NCI-H1417 treated with DMSO at 0.1 percent for 48 hours (cell line): Measurements from ENCODE around the gene GRID1.
"Not testable (repeated sequence)": the region's sequence is repeated elsewhere in the genome, so short reads cannot be mapped to it uniquely, and the experiment has no call there.

Source experiments
- DNase-seq: peaks from one replicate; lab custom pipeline; 2025; lab: John Stamatoyannopoulos, UW

GRID1 gene

DNA sequence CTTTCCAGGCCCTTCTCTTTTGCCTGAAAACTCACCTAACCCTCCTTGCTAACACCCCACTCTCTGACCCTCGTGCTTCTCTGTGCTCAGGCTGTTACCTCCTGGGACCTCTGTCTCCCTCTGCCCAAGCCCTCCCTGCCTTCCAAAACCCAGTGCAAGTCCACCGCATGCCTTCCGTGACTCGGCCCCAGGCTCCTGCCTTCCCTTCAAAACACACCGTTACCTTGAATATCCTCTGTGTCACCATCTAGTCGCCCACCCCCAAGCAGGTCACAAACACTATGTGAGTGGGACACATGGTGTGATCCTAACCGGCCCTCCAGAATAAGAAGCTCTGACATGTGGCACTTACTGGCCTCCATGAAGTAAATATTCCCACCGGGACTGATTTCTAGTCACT is 176.7 kb downstream of the GRID1 start:
- no peak for DNase-seq

DNA sequence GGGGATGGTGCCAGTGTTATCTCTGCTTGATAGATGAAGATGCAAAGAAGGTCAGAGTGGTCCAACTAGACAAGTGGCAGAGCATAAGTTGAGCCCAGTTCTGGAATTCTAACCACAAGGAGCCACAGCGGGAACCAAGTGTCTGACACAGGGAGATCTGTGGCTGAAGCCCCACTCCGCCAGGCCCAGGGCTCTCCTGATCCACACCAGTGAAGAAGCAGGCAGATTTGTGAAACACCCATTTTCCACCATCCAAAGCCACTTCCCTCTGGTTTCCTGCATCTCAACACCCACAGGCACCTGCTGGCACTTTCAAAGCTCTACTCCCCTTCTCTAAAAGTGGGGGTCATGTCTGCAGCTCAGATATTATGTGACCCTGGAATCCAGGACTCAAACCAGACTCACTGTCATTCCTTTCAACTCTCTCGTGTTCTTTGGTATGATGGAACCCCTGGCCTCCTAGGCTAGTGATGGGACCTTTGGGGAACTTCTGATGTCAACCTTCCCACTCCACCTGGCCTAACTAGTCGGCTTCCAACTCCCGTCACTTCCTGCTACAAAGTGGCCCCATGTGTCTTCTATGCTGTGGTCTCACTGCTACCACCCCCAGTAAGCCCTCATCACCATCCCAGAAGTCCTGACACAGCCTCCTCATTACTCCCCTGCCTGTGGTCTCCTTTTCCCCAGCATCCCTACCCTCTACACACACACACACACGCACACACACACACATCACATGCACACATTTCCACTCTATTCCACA is 177.6 kb downstream of the GRID1 start:
- DNase-seq: no peak

DNA sequence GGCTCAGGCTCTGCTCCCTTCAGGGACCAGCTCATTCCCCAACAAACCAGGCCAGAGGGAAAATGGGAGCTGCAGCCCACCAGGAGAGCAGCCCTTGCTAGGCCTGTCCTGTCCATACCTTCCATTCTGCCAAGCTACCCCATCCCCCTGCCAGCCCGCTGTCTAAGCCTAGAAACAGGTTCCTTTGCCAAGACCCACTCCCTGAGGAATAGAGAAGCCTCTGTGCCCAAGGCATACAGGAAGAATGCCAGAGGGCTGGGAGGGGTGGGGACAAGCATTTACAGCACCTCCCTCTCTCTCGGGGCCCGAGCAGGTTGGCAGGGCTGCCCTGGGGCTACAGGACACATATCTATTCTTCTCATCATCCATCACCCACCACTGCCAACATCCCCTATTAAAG is 178.3 kb downstream of the GRID1 start:
- no peak for DNase-seq

DNA sequence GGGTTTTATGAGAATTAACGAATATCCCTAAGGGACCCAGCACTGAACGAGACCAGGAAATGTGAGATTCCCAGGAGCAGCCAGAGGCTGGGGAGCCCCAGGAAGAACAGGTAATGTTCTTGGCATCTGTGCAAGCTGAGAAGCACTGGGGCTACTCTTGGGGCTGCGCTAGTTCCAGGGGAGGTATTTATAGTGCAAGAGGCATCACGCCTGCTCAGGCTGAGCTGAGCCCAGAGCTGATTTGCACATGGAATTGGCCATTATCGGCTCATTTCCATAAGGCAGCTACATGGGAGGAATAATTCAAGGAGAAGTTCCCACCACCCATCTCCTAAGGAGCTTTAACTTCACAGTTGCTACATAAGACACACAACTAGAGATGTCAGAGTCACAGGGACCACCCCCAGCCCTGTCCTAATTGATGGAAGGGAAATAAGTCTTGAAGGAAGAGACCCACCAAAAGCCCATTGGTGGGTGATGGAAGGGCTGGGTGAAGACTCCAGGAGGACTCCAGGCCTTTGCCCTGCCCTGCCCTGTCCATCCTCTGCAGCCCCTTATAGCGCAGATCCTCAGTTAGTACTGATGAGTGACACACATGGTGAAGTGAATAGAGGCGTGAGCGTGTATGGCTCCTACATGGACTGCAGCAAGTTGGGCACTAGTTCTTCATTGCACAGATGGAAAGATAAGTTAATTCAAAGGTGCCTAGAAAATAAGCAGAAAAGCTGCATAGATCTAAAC is 178.9 kb downstream of the GRID1 start:
- no peak for DNase-seq

DNA sequence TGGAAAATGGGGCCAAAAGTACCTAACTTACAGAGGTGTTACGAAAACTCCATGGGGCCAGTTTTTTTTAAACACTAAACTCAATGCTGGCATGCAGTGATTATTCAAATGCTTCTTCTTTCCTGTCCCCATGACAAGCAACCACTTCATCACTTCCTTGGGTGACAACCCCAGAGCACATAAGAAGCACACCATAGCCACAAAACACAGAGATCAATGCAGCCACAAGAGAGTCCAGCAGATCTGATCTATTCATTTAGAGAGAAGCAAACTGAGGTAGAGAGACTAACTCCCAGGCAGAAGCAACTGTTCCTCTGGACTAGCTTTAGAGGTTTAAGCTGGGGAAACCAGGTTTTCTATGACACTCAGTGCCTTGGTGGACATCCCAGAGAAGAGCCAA is 180.0 kb downstream of the GRID1 start:
- no peak for DNase-seq

DNA sequence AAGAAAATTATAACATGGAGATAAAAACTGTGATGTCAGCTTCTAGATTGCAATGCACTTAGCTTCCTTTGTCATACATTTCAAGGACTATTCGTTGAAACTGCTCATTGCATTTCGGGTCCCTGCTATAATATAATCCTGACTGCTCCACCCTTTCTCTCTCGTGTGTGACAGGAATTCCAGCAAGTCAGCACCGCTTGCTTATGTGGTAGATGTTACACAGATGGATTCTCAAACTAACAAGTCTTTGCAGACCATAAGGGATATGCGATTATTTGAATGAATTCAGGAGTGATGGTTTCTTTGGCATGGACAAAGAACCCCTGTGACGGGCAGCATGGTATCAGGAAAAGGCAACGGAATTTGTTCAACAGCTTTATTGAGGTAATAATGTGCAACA is 184.0 kb downstream of the GRID1 start:
- DNase-seq: no peak

DNA sequence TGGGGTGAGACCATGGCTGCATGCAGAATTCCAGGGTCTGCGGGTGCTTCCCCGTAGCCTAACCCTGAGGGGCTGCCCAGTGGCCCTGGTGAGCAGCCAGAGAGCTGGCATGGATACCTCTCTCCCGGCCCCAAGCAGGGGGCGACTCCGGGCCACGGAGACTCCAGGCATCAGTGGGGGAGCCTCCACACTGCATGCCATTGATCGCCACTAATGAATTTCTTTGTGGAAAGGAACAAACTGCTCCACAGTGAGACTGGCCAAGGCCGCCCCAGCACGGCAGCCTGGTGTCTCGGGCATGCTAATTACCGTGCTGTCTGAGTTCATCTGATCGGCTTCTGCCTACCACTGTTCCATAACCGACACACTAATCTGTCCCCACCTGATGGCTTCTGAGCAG is 184.4 kb downstream of the GRID1 start:
- no peak for DNase-seq

DNA sequence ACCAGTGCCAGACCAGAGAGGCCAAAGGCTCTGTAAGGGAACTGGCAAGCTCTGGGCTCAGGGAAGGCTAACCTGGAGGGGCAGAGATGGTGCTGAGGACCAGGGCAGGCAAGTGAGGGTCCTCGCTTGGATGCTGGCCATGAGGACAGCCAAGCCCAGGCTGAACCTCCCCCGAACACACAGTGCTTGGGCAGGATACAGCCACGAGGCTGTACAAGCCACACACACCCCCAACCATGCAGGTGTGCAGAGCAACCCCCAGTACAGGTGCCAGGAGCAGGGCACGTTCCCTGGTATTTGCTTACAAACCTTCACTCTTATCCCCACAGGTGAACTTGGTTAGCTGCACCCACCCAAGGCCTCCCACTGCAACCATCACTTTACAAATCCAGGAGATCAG is 185.7 kb downstream of the GRID1 start:
- no peak for DNase-seq

DNA sequence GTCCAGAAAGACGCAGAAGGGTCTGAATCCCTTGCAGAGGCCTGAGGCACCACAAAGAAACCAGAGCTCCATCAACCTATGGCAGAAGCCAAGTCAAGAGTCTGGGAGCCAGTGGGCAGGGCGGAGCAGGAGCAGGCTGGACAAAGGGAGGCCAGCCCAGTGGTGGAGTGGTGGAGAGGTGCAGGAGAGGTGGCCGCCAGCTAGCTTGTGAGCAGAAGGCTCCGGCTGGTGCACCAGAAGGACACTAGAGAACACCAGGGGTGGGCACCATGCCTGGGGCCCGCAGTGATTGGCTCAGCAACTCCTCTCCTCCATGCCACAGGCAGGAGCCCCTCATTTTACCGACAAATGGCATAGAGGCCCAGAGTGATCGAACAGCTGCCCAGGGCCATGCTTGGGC is 186.6 kb downstream of the GRID1 start:
- no peak for DNase-seq

DNA sequence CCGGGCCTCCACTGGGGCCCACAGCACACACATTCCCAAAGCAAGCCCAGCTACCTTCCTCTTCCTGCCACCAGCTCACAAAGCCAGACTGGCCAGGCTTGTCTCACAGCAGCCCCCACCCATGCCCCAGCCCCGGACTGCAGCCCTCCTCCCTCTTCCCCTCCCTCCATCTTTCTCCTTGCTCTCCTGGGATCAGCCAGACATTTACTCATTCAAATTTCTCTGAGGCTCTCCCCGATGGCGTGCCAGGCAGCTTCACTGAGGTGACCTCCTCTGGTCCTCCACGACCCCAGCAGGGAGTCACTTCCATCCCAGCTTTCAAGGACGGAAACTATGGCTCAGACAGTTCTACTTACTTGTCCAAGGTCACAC is 187.5 kb downstream of the GRID1 start:
- DNase-seq: no peak

DNA sequence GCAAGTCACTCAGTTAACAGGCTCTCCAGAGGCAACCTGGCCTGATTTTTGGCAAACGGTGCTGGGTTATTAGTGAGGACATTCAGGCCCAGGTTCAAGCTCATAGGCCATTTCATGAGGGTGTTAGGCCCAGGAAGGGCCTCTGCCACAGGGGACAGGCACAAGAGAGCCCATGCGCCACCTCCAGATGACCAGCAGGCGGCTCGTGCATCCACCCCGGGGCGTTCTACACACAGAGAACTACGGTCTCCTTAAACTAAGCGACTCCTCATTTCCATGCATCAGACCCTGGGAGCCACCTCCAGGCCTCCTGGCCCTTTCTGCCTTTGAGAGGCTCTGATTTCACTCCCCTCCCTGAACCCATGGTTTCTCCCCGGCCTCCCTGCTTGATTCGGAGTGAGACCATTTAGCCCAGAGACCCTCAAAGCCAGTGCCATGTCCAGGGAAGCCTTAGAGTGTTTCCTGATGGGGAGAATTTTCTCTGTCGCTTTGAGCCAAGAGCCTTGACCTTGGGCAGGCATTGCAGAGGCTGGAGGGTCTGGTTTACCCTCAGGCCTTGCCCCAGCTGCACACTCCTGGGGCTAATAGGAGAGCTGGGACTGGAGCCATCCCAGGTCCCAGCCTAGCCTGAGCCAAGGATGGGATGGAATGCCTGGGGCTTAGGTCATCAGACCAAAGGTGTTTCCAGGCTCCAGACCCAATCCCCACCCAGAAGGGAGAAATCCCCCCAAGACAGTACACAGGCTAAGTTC is 188.0 kb downstream of the GRID1 start:
- DNase-seq: no peak

DNA sequence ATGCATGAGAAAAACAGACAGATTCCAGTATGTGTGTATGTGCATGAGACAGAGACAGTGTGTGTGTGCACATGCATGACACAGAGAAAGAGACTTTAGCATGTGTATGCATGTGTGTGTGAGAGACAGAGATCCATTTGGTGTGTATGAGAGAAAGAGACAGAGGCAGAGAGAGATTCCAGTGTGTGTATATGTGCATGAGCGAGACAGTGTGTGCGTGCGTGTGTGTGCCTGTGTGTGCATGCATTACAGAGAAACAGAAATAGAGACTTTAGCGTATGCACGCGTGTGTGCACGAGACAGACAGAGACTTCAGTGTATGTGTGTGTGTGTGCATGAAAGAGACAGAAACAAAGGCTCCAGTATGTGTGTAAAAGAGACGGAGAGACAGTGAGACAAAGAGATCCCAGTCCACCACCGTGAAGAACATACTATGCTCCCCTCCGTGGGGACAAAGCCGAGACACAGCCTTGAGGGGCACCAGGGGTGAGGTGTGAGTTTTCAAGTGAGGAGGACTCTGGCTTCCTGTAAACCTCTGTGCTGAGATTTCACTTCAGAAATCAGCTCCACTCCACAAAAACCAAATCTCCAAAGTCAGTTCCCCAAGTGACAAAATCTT is 188.9 kb downstream of the GRID1 start:
- DNase-seq: no peak

DNA sequence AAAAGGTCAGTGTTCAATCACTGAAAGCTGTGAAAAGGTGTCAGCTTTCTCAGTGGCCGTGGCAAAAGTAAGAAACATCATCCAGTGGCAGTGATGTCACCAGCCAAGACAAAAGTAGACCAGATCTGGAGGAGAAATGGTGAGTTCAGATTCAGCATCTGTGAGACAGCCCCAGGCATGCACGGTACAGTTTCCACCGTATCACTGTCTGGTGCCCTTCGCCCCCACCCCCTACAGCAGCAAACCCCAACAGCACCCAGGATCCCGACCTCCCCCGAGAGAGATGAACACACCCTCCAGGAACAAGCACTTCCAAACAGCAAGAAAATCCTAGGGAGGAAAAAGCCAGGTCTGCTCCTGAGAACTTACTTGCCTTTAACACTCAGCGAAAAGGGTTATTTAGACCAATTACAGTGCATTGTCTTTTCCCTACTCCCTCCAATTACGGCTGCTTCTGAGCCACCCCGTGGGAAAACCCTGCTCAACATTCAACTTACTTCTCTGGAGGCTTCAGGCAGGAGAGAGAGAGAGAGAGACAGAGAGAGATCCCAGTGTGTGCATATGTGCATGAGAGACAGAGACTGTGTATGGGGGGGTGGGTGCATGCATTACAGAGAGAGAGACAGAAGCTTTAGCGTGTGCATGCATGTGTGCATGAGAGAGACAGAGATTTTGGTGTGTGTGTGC is 189.6 kb downstream of the GRID1 start:
- no peak for DNase-seq

DNA sequence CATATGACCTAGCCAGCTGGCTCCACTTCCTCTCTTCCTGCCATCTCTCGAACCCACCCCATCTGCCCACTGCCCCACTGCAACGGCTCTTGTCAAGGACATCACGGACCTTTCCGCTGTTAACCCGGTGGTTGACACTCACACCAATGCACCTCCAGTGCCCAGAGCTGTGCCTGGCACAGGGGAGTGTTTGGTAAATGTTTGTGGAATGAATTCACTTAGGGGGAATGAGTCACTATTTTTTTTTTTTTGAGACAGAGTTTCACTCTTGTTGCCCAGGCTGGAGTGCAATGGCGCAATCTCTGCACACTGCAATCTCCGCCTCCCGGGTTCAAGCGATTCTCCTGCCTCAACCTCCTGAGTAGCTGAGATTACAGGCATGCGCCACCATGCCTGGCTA is 191.1 kb downstream of the GRID1 start:
- DNase-seq: not testable (repeated sequence)

DNA sequence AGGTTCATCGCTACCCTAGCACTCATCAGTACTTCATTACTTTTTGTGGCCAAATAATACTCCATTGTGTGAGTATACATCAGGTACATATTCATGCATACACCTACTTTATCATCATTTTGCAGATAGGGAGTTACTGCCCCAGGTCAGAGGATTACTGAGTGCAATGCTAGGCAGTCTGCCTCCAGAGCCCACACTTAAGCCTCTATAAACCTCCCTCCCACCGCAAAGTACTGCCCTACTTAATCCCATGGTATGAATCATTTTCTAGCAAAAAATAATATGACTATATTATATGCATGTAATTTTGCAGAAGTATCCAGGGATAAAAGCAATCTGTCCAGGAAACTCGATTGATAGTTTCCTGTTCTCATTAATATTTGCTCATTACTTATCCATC is 194.3 kb downstream of the GRID1 start:
- no peak for DNase-seq

DNA sequence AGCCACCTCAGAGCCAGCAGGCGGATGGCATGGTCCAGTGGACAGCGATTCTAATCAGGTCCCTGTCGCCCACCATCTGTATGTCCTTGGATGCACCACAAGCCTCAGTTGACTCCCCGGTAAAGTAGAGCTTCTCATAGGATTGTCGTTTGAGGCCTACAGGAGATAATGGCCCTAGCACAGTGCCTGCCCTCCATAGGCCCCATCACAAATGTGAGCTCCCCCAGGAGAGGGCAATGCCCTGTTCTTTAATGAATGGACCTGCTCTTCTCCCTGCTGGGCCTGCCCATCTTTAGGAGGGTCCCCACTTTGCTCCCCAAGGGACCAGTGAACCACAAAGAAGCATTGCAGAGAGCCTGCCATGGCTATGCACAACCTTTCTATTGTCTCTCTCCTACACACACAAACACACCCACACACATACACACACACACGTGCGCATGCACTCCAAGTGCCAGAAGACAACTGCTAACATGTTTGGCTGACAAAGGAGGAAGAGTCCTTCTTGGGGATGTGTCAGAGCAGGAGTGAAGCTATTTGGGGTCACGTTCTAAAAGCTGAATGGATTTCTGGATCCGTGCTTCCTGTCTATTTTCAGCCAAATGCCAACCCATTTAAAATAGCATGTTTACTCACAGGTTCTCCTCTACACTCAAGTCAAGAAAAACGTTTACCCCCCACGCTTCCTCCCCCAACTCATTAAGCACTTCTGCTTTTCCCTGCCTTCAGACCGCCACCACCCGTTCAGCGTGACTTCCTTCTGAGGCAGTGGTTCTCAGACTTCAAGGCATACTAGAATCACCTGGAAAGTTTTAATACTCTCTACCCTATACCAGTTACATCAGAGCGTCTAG is 196.1 kb downstream of the GRID1 start:
- no peak for DNase-seq

DNA sequence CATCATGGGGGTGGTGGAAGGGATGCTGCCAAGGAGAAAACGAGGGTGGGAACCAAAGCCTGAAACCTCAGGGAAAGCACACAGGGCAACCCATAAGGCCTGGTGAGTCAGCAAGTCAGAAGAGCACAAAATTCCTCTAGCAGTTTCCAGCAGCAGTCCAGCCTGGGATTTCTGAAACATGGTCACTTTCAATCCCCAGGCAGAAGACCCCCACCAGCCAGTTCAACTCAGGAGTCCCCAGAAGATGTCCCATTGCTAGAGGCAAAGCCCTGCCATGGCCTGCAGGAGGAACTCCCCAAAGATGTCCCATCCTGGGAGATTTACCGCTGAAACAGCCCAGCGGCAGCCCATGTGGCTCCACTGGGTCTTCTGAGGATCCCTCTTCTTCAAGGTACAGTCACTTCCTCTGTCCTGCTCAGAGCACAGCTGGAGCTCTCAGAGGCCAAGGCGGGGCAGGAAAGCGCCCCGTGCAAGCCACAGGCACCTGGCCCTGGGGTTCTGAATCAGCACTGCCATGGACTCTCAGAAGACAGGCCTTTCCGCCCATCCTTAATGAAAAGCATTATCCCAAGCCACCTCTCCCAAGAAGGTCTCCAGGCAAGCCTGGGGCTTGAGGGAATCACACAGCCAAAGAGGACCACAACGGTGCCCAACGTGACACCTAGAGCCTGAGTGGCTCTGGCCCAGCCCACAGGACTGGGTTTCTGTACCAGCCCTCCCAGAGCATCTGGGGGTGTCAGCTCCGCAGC is 196.9 kb downstream of the GRID1 start:
- no peak for DNase-seq

DNA sequence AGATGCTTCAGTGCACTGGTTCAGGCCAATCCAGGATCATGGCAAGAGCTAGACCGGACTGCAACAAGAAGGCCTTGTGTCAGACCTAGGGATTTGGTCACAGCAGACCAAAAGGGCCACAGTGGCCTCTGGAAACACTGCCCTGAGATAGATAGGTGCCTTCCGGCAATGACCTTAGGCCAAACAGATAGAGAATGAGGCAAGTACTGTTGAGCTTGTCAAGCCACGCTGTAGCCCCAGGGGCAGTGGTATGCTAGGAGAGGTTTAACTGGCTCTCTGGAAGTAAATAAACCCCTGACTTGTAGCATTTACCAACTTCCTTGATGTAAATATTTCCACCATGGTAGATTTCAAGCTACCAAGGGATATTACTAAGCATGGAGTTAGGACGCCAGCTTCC is 197.5 kb downstream of the GRID1 start:
- no peak for DNase-seq

DNA sequence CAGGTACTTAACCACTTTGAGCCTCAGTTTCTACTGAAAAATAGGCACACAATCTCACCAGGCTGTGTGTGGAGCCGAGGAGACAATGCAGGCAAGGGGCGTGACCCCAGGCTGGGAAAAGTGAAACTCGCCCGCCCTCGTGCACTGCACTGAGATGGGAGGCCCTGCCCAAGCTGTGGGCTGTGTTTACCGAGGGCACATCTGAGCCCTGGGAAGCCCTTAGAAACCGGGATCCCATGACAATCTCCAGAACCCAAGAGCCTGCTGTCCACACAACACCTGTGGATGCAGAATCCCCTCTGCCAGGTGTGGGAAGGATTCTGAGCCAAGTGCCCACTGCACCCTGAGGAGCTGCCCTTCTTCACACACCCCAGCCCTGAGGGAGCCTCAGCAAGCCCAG is 198.3 kb downstream of the GRID1 start:
- no peak for DNase-seq

DNA sequence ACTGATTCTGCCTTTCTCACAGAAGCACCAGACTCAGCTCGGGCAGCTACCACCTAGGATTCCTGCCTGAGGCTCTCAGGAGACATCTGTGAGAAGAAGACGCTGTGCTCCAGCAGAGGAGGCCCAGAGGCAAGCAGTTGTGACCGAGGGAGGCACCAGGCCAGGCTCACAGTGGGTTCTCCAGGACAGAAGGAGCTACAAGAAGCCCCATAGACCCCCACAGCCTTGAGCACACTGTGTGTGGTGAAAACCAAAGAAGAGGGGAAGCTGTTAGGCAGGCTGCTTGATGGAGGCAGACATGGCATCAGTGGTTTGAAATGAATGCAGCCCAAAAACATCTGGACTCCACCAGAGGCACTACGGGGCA is 198.8 kb downstream of the GRID1 start:
- no peak for DNase-seq
